ENCODE results near the gene CRLF1. TPM values are rescaled to one million over a fixed set of nuclear protein-coding genes. Genes with fewer than 3 reads are reported as not detected.
A peak's percentile ranks its signal among the peaks of the same experiment; 100 is the strongest.

Gene CRLF1
- total RNA-seq, 4 donors from 2014 or later = 27.7 to 90.8 (median 40.1) TPM

DNA sequence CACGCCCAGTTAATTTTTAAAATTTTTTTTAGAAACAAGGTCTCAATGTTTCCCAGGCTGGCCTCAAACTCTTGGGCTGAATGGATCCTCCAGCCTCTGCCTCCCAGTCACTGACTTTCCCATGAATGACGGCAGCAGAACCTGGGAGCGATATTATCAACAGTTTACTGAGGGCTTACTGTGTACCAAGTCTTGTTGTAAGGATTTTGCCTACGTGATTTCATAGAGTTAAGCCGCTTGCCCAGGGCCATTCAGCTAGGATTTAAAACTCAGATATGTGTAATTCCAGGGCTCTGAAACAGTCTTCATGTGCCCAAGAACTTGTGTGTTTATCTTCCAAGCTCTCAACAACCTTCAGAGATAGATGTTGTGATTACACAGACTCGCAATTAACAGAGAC is 55.0 kb downstream of the CRLF1 start:
- intact Hi-C loops (cut with DNase I; ENCODE audit: low total_unique reads) = no loop called here
- 66 to 73% methylated on average over 6 of the region's 6 CpGs for whole genome bisulfite sequencing, 2 donors

DNA sequence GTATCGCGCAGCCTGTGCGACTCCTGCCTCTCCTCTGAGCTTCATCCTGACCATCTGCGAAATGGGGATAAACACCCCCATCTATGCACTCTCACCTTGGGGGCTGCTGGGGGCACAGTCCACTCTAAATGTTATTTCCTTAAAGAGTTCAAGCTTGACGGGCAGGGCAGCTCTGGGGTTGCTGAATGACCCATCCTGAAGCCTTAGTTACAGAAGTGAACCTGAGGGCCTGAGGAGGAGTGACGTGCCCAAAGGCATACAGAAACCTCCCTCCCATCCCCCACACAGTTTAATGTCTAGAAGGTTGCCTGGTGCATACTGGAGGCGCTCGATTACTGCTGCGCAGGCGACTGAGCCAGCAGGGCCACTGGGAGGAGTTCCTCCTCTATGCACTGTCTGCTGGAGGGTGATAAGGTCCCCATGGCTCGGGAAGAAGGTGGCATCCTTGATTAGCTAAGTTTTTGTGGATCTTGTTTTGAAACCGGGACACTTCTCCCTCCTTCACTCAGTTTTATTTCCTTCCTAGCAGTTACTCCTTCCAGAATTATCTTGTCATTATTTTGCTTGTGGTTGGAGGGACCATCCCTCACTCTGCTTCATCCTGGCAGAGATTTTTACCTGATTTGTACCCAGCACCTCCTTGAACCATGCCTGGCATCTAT is 62.7 kb downstream of the CRLF1 start:
- WGBS, 2 donors = 6 to 8% methylated on average over 10 to 11 of the region's 12 CpGs
- DNase-seq (ENCODE audit: low spot score in 2 of 2) = peak; percentile 41 to 89
- H3K4me3 ChIP-seq (ENCODE audit: low read depth, poor library complexity, severe bottlenecking) = no peak overlapping the region
- TF ChIP-seq POLR2A (IDR thresholded peaks at IDR 0.05) = no peak
- TF ChIP-seq, protein P1, sequence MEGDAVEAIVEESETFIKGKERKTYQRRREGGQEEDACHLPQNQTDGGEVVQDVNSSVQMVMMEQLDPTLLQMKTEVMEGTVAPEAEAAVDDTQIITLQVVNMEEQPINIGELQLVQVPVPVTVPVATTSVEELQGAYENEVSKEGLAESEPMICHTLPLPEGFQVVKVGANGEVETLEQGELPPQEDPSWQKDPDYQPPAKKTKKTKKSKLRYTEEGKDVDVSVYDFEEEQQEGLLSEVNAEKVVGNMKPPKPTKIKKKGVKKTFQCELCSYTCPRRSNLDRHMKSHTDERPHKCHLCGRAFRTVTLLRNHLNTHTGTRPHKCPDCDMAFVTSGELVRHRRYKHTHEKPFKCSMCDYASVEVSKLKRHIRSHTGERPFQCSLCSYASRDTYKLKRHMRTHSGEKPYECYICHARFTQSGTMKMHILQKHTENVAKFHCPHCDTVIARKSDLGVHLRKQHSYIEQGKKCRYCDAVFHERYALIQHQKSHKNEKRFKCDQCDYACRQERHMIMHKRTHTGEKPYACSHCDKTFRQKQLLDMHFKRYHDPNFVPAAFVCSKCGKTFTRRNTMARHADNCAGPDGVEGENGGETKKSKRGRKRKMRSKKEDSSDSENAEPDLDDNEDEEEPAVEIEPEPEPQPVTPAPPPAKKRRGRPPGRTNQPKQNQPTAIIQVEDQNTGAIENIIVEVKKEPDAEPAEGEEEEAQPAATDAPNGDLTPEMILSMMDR (IDR thresholded peaks at IDR 0.05) = no peak
- intact Hi-C loops (cut with DNase I; ENCODE audit: low total_unique reads) = no loop called here

More for the DNA sequence above, 55.0 kb downstream of the CRLF1 start:
- no peak overlapping the region for H3K4me3 ChIP-seq (ENCODE audit: low read depth, poor library complexity, severe bottlenecking)
- no peak for TF ChIP-seq POLR2A (IDR thresholded peaks at IDR 0.05)
- TF ChIP-seq, protein P1 (IDR thresholded peaks at IDR 0.05) = no peak
- no peak for DNase-seq (ENCODE audit: low spot score in 2 of 2)

Other genes with a start within 250 kb of the CRLF1 start
- gene GDF15, start 220.6 kb downstream of the CRLF1 start, total RNA-seq = 1 to 10 TPM in 2 of 4 donors, under 1 TPM in 1, not detected in 1; 0.49 to 5.1 (median 4.5) TPM
- gene LRRC25, start 209.2 kb downstream of the CRLF1 start, total RNA-seq = 1 to 10 TPM in 3 of 4 donors, not detected in 1; 1.2 to 3.4 (median 2.2) TPM
- 10 to 100 TPM; 28.8 to 42.0 (median 36.0) TPM for gene SSBP4, start 187.4 kb downstream of the CRLF1 start, total RNA-seq
- 10 to 100 TPM; 16.9 to 29.9 (median 22.3) TPM for gene ISYNA1, start 168.7 kb downstream of the CRLF1 start, total RNA-seq
- 10 to 100 TPM; 21.5 to 37.9 (median 24.8) TPM for gene ELL, start 84.7 kb downstream of the CRLF1 start, total RNA-seq
- gene FKBP8, start 63.2 kb downstream of the CRLF1 start, total RNA-seq = 100 to 1,000 TPM; 248 to 285 (median 263) TPM
- 10 to 100 TPM; 61.9 to 98.5 (median 89.7) TPM for gene KXD1, start 48.9 kb downstream of the CRLF1 start, total RNA-seq
- 1,000 to 10,000 TPM in 1 of 4 donors, 100 to 1,000 TPM in 3; 625 to 1,001 (median 848) TPM for gene UBA52, start 34.9 kb downstream of the CRLF1 start, total RNA-seq
- gene REX1BD, start 18.0 kb downstream of the CRLF1 start, total RNA-seq = 100 to 1,000 TPM in 3 of 4 donors, 10 to 100 TPM in 1; 91.8 to 119 (median 107) TPM
- gene TMEM59L, start 6.1 kb upstream of the CRLF1 start, total RNA-seq = under 1 TPM in 3 of 4 donors, not detected in 1; 0.46 to 0.63 (median 0.52) TPM
- 10 to 100 TPM in 3 of 4 donors, 1 to 10 TPM in 1; 7.9 to 23.2 (median 18.2) TPM for gene KLHL26, start 30.2 kb upstream of the CRLF1 start, total RNA-seq
- 1 to 10 TPM; 2.1 to 5.5 (median 4.2) TPM for gene CRTC1, start 76.9 kb upstream of the CRLF1 start, total RNA-seq
- gene COMP, start 184.5 kb upstream of the CRLF1 start, total RNA-seq = 10 to 100 TPM; 12.6 to 18.3 (median 14.9) TPM
- gene UPF1, start 225.2 kb upstream of the CRLF1 start, total RNA-seq = 100 to 1,000 TPM in 3 of 4 donors, 10 to 100 TPM in 1; 91.6 to 116 (median 102) TPM